GM10266 (cell line): ENCODE results near the gene KCNQ1.

Source experiments
- DNase-seq: peaks from one replicate; pipeline ENCODE4 v3.0.0; 2012; ENCODE audit errors: extremely low spot score
- TF ChIP-seq, protein P1 (sequence below): IDR thresholded peaks from 2 replicates; pipeline ENCODE4 v1.5.1; 2012; ENCODE audit warnings: mild to moderate bottlenecking, low read depth; ENCODE audit not compliant: control insufficient read depth, insufficient read depth; ENCODE audit errors: missing control alignments

KCNQ1 gene

DNA sequence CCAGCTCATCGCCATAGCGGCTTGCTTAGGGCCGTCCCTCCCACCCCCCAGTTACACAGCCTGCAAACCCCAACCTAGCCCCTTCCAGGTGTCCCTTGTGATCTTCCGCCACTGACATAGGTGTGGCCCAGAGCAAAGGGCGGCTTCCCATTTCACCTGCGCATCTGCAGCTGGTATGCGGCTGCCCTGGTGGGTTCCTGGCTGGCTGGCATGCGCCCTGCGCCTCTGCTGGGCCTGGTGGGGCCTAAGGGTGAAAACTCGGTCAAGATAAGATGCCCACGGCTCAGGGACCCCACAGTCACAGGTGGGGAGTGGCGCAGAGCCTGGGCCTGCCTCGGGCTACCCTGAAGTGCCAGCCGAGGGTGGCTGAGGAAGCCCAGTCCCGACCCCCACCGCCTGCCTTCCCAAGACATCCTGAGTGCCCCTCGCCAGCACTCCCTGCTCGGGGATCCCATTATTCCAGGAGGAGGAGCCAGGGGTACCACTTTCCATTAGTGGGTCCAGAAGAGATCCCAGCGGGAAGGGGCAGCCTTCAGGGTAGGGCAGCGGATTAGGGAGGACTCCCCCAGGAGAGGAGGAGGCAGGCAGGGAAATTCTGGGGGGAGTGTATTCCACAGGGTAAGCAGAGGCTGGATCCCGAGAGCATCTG is 291.9 kb downstream of the KCNQ1 start:
- TF ChIP-seq, protein P1, sequence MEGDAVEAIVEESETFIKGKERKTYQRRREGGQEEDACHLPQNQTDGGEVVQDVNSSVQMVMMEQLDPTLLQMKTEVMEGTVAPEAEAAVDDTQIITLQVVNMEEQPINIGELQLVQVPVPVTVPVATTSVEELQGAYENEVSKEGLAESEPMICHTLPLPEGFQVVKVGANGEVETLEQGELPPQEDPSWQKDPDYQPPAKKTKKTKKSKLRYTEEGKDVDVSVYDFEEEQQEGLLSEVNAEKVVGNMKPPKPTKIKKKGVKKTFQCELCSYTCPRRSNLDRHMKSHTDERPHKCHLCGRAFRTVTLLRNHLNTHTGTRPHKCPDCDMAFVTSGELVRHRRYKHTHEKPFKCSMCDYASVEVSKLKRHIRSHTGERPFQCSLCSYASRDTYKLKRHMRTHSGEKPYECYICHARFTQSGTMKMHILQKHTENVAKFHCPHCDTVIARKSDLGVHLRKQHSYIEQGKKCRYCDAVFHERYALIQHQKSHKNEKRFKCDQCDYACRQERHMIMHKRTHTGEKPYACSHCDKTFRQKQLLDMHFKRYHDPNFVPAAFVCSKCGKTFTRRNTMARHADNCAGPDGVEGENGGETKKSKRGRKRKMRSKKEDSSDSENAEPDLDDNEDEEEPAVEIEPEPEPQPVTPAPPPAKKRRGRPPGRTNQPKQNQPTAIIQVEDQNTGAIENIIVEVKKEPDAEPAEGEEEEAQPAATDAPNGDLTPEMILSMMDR = no peak
- DNase-seq = no peak

DNA sequence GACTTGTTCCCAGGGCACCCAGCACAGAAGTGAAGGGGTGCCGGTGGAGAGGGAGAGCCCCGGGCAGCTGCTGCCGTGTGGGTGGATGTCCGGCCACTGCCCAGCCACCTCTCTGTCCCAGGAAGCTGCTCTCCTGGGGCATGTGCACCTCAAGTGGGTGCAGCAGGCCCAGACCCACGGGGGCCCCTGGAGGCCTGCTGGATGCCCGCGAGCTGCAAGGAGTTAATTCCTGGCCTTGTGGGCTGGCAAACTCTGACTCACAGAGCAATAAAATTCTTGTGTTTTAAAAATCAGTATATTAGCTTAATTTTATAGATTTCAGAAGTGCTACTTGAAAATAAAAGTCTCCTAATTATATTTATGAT is 292.4 kb downstream of the KCNQ1 start:
- DNase-seq = no peak
- TF ChIP-seq, protein P1 = no peak

DNA sequence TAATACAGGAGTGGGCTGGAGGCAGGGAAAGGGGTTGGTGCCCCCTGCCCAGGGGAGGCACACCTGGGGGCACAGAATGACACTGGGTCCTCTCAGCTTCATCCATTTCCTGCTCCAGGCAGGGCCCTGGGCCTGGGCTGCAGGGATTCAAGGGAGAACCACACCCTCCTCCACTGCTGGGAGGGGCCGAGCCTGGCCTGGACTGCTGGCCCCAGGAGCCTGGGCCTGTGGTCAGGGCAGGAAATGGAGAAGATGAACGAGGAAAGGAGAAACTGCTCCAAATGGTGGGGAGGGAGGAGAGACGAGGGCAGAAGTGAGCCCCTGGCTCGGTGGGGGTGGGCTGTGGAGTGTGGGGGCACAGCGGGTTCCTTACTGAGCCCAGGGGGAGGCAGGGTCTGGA is 293.1 kb downstream of the KCNQ1 start:
- no peak for DNase-seq
- TF ChIP-seq, protein P1 = no peak

DNA sequence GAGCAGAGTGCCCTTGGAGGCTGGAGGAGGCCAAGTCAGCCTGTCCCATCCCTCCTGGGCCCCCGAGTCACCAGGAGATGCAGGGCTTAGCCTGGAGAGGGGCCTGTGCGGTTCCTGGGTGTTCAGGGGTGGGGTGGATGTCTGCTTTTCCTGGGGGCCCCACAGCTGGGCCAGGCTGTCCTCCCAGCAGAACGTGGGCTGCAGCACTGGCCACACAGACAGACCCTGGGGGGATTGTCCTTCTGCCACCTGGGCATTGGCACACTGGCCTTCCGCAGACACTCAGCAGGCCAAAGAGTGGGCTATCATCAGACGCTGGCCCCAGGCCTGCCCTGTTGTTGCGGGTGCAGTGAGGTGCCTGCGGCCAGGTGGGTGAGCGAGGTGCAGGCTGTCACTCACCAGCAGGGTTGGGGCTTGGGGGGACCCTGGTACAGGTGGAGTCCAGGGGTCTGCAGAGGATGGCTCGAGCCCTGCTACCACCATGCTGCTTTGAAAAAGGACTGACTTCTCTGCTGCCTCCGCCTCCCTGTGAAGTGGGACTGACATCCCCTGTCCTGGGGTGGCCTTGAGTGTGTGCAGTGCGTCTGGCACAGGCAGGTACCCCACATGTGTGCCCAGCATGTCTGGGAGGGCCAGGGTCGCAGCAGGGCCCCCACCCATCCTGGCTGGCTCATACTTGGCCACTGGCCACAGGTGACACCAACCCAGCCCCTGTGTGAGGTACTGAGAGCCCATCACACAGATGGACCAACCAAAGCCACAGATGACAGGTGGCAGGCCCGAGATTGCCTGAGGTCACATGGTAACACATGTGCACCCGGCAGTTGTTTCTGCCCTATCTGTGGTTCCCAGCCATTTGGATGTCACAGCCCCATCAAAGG is 294.0 kb downstream of the KCNQ1 start:
- DNase-seq = no peak
- TF ChIP-seq, protein P1 = no peak

DNA sequence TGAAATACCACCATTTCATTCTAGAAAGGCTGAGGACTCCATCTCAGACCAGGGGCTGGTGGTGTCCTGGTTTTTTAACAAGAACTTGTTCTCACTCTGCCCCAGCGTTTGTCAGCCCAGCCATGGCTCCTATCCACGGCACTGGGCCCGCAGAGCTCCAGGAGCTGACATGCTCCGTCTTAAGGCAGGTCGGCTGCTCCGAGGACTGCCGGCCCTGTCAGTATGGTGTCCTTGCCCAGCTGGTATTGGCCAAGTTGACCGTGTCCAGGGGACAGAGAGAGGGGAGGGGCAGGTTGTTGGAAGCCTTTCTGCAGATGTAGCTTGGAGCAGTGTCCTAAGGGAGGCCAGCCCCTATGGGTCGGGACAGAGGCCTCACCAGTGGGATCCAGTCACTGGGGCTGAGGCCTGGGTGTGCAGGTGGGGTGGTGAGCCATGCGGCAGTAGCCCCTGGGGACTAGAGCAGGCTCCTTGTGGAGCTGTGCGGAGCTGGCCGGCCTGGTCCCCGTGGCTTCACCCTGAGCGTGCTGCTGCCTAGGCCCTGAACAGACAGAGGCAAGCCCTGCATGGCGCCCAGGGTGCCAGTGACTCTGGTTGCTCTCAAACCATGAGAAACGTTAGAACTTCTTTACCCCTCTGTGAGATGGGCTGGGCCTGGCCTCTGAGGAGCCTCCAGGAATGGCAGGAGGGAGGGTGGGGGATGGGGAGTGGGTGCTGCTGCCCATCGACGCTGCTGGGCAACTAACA is 294.9 kb downstream of the KCNQ1 start:
- no peak for DNase-seq
- TF ChIP-seq, protein P1 = no peak

DNA sequence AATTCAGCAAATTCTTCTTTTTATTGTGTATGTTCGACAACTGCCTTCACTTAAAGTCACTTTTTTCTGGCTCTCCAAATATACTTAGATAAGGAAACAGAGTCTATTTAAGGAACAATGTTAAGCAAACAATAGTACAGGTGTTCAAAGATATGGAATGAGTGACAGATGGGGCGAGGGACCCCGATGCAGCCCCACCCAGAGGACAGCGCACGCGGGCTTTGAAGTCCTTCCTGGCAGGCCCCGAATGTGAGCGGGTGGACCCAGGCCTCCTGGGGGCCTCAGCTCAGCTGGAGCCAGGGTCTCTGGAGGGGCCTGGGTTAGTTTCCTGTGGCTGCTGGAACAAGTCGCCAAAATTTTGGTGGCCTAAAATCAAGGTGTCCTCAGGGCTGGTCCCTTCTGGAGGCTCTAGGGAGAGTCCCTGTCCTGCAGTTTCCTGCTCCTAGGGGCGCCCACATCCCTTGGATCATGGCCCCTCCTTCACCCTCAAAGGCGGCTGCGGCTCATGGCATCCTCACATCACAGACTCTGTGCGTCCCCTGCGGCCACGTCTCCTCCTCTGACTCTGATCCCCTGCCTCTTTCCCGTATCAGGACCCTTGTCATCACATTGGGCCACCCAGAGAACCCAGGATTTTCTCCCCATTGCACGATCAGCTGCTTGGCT is 295.6 kb downstream of the KCNQ1 start:
- TF ChIP-seq, protein P1 = no peak
- no peak for DNase-seq
